Activated CD4-positive, alpha-beta T cell treated with anti-CD3 and anti-CD28 coated beads, Interleukin-2, amount 50 U/mL, for 1 hour (primary cell): Measurements from ENCODE around the gene CKAP4.

ENCODE experiments used
- DNase-seq: peaks from one replicate; pipeline ENCODE4 v3.0.0-alpha.2; 2020

The CKAP4 gene

GRCh38 chr12:106239241-106239950 lies 8.4 kb downstream of the CKAP4 start:
- no peak for DNase-seq

GRCh38 chr12:106238146-106238545 lies 9.7 kb downstream of the CKAP4 start:
- no peak for DNase-seq

DNA sequence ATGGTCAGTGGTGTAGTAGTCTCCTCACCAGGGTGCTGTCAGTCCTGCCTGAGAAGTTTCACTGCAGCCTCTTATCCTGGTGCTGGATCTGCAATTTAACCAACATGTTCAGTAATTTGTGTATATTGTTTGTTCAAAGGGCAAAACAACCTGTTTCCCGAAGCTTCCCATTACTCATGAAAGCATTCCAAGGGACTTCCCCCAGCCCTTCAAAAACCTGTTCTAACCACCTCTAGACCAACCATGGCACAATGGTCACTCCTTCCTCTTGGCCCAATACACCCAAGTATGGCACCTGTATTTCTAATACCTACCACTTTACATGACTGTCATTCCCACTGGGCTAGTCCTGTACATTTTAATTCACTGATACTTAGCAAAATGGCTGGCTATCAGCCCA lies 12.1 kb downstream of the CKAP4 start:
- DNase-seq, result no peak

- DNase-seq, result no peak
Observed at GRCh38 chr12:106234449-106234848, 13.4 kb downstream of the CKAP4 start.

GRCh38 chr12:106233011-106233410 lies 14.8 kb downstream of the CKAP4 start:
- no peak for DNase-seq

DNA sequence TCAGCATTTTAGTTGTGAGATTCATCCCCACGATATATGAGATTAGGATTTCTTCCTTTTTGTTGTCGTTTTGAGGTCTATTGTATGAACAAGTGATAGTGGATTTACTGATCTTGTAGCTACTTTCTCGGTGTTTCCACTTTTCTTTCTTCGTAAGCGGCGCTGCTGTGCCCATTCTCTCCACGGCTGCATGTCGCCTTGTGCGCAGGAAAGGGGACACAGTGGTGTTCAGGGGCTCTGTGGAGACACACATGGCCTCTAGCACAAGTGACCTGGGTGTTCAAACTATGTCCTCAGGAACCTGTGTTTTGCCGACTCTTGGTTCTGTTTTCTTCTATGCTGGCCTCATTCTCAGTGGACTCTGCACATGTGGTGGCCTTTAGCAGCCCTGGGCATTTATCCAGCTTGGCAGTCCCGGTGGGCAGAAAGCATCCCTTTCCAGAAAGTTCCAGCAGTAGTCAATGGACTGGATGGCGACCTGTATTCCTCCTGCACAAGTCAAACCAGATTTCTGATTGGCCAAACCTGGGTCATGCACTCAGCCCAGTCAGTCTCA lies 18.7 kb downstream of the CKAP4 start:
- no peak for DNase-seq

DNA sequence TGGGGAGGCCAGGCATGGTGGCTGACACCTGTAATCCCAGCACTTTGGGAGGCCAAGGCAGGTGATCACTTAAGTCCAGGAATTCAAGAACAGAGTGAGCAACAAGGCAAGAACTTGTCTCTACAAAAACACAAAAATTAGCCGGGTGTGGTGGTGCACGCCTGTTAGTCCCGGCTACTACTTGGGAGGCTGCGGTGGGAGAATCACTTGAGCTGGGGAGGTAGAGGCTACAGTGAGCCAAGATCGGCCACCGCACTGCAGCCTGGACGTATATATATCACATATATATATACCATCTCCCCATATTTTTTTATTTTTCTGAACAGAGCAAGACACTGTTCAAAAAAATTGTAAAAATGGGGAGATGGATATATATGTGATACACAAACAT lies 19.5 kb downstream of the CKAP4 start:
- no peak for DNase-seq

DNA sequence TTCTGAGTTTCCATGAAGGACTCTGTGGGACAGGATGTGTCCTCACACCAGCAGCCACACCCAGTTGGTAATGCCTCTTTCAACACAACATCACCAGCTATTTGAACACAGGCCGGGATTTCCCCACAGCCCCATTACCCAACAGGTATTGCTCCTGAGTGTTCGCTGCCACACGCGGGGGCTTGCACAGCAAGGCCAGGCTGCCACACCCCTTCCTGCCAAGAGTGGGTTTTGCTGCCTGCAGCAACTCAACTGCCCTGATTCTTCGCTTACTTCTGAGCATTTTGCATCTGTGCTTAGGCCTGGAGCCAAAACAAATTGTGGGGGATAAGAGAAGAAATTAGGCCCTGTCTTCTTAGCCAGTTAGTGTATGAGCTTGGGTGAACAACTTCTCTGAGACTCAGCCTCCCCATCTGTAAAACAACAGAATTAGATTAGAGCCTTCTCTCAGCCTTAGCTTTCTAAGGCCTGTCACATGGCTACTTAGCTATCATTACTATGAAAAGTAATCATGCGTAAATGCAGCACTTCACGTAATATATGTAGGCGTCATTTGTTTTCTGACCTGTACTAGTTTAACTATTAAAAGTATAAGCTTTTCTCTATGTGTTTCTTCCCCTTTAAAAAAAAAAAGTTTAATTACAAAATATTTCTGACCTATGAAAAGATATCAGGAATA lies 20.0 kb downstream of the CKAP4 start:
- DNase-seq, result peak; percentile 61

GRCh38 chr12:106226884-106227640 lies 20.8 kb downstream of the CKAP4 start:
- no peak for DNase-seq

DNA sequence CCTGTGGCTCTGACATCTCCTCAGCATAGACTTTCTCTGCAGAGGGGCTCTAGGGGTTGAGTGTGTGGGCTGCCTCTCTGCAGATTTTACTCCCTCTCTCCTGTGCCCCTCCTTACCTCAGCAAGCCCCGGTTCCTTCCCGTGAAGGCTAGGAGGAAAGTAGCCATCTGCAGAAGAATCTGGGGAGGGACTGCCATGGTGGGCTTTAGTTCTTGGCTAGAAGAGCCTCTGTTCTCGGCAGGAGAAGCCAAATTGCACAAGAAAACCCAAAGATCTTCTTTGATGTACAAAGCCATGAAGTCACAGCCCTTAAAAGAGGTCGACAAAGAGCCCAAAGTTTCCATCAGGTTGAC lies 23.5 kb downstream of the CKAP4 start:
- no peak for DNase-seq

GRCh38 chr12:106223485-106224354 lies 24.1 kb downstream of the CKAP4 start:
- DNase-seq, result peak; percentile 72

- no peak for DNase-seq
Observed at GRCh38 chr12:106220536-106220935, 27.3 kb downstream of the CKAP4 start.

DNA sequence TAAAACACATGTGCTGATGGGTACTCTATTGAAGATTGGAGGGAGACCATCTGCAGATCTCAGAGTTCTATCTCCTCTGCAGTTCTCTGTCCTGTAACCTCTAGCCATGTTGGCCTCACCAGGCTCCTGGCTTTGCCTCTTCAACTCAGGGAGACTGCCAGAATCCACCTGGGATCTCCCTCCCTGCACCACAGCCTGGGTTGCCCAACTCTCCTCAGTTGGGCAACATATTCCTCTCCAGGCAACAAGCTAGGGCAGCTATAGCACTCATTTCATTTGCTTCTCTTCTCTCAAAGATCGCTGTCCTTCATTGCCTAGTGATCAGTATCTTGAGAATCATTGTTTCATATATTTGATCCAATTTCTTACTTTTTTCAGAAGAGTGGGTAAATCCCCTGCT lies 28.8 kb downstream of the CKAP4 start:
- no peak for DNase-seq

- no peak for DNase-seq
Observed at GRCh38 chr12:106217706-106218105, 30.1 kb downstream of the CKAP4 start.

GRCh38 chr12:106214571-106214970 lies 33.2 kb downstream of the CKAP4 start:
- DNase-seq, result no peak

DNA sequence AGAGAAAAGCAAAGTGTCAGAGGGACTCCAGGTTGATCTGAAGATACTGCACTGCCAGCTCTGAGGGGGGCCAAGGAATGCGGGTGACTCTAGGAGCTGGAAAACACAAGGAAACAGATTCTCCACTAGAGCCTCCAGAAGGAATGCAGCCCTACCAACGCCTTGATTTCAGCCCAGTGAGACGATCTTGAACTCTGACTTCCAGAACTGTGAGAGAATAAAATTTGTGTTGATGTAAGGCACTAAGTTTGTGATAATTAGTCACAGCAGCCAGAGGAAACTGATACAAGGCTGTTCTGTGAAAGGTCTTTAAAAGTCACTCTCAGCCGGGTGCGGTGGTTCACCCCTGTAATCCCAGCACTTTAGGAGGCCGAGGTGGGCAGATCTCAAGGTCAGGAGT lies 34.2 kb downstream of the CKAP4 start:
- DNase-seq, result no peak

DNA sequence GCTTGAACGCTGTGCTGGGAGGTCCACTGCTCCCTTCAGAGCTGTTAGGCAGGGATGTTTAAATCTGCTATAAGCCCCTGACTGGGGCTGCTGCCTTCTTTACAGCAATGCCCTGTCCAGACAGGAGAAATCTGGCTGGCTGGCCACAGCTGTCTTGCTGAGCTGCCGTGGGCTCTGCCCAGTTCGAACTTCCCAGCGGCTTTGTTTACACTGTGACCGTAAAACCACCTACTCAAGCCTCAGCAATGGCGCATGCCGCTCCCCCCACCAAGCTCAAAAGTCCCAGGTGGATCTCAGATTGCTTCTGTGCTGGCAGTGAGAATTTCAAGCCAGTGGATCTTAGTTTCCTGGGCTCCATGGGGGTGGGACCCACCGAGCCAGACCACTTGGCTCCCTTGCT lies 35.8 kb downstream of the CKAP4 start:
- DNase-seq, result no peak

DNA sequence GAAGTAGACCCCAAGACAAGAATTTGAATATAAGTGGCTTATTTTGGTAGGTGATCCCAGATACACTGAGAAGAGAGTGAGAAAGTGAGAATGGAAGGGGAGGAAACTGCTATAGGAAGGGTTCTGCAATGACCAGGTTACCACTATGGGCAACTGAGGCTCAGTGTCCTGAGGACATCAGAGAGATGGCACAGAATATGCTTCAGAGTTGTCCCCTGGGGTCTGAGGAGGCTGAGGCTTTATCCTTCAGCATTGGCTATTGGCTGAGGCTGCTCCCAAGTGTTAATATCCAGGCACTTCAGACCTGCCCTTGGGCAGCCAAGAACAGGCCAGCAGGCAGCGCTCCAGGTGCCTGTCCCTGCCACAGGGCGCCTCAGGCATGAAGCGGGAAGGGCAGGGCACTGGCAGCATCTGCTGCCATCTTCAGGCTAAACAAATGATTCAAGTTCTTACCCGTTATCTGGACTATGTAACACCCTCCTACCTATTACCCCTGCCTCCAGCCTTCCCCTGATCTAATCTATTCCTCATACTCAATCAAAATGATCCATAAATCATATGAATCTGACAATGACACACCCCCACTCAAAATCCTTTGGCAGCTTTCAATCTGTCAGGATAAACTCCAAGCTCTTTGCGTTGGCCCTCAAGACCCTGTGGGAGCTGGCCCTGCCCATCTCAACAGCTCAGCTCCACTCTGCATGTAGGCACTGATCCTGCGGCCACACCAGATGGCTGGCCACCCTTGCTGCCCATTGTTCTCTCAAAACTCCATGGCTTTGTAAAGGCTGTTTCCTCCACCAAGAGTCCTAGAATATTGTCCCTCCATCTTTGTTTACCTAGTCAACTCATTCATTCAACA lies 42.4 kb downstream of the CKAP4 start:
- DNase-seq, result no peak

DNA sequence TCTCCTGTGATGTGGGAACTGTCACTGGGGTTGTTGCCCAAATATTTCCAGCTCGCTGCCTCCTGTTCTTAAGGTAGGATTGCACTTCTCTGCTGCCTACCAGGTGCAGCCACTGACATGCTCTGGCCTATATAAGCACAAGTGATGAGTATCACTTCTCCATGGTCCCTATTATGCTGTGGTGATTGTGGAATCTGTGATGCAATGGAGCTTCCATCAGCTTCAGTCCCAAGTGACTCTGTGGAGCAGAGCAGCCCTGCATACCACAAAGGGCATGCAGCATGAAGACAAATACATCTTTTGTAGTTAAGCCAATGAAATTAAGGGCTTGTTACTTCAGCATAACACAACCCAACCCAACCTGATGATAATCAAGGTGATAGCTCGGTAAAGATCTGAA lies 43.5 kb downstream of the CKAP4 start:
- no peak for DNase-seq

DNA sequence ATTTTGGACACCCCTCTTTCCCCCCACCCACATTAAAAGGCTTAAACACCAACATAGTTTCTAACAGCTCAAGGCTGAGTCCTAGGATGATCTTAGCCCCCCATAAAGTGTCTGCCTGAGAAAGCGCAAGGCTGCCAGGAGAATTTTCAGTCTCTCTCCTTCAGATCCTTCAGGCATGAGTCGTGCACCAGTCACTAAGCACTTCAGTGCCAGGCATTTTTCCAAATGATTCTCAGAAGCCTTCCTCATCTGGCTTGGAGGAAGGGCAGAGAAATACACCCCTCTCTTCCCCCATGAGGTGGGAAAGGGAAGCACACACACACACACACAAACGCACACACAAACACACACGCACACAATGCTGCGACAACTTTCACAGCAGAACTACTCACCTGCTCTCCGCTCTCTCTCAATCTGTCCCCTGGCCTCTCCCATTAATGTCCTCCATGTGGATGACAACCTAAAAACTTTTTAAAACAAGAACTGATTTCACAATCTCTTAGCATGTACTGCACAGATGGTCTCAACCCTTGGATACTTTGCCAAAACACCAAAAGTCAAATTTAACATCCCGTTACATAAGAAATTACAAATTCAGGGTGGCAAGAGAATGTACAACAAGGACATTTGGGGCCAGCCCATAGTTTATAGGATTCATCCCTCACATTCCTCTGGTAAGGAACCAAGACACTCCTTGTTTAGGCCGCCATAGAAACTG lies 49.8 kb downstream of the CKAP4 start:
- no peak for DNase-seq

DNA sequence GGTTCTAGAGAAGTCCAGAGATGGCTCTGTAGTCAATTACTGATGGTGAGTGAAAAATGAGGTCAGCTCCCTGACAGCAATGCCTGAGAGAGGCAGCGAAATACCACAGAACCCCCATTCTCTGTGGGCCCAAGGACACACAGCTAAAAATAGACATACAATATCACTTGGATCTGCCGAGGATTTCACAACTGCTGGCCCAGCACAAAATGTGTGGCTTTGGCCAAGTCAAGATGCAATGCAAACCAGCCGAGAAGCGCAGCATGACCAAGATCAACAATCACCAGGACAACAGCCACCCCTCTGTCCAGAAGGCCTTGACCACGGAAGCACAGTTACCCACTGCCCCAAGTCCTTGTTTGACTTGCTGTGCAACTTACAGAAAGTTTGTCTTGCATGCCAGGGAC lies 52.2 kb downstream of the CKAP4 start:
- no peak for DNase-seq
